K562 (cell line): ENCODE data around the gene PRR35. TPM values are rescaled to one million over a fixed set of nuclear protein-coding genes. Genes with fewer than 3 reads are reported as not detected.

Source experiments
- CCAR2 ChIP-seq: fragments of 200-400 bp; formaldehyde crosslinking; IDR thresholded peaks from 2 replicates; pipeline ENCODE4 v1.6.1; 2017; ENCODE audit warnings: mild to moderate bottlenecking, low read depth, low read length
- DMBX1 ChIP-seq: fragments of 250-450 bp; sonication (Bioruptor Pico); IDR thresholded peaks from 2 replicates; pipeline ENCODE4 v1.8.0; 2022; ENCODE audit warnings: inconsistent platforms, mild to moderate bottlenecking, moderate library complexity, borderline replicate concordance
- ELF4 ChIP-seq: fragments of 450-650 bp; formaldehyde crosslinking; IDR thresholded peaks from 2 replicates; pipeline ENCODE4 v1.4.0; 2022; ENCODE audit warnings: missing genetic modification characterization
- LARP7 ChIP-seq: fragments of 450-650 bp; IDR thresholded peaks from 2 replicates; pipeline ENCODE4 v1.6.1; 2016
- MBD2 ChIP-seq: sonication (generic); IDR thresholded peaks from 2 replicates; pipeline ENCODE4 v1.6.1; 2016; ENCODE audit warnings: low read depth, borderline replicate concordance
- MTA3 ChIP-seq: fragments of 450-650 bp; formaldehyde crosslinking; IDR thresholded peaks from 2 replicates; pipeline ENCODE4 v1.6.1; 2017; ENCODE audit warnings: mild to moderate bottlenecking, borderline replicate concordance
- NCOA2 ChIP-seq, 2 experiments: fragments of 450-650 bp; IDR thresholded peaks; 2 replicates each; pipeline ENCODE4 v1.6.1; 2018; ENCODE audit warnings: mild to moderate bottlenecking in 2 of 2, moderate library complexity in 1 of 2; ENCODE audit not compliant: partially characterized antibody in 2 of 2
- NR1H2 ChIP-seq: sonication (generic); formaldehyde crosslinking; IDR thresholded peaks from 2 replicates; pipeline ENCODE4 v1.4.0; 2020; ENCODE audit warnings: mild to moderate bottlenecking, missing genetic modification reagents
- POU5F1 ChIP-seq: fragments of 150-350 bp; IDR thresholded peaks from 2 replicates; pipeline ENCODE4 v1.6.1; 2014; ENCODE audit warnings: borderline replicate concordance, low read length, low read depth, mild to moderate bottlenecking; ENCODE audit not compliant: partially characterized antibody
- RUNX1 ChIP-seq: sonication (generic); IDR thresholded peaks from 2 replicates; pipeline ENCODE4 v1.6.1; 2016; ENCODE audit warnings: antibody characterized with exemption, low read depth
- SRSF9 ChIP-seq: fragments of 200-400 bp; formaldehyde crosslinking; IDR thresholded peaks from 2 replicates; pipeline ENCODE4 v1.6.1; 2017; ENCODE audit warnings: low read depth, low read length, borderline replicate concordance
- TAF7 ChIP-seq: fragments of 450-650 bp; IDR thresholded peaks from 2 replicates; pipeline ENCODE4 v1.6.1; 2016; ENCODE audit warnings: missing genetic modification characterization, missing compliant biosample characterization
- TGIF2 ChIP-seq: sonication (generic); formaldehyde crosslinking; IDR thresholded peaks from 2 replicates; pipeline ENCODE4 v1.8.1; 2022; ENCODE audit warnings: mild to moderate bottlenecking, missing genetic modification reagents, moderate library complexity
- TSC22D4 ChIP-seq: fragments of 450-650 bp; IDR thresholded peaks from 2 replicates; pipeline ENCODE4 v1.6.1; 2016; ENCODE audit warnings: missing genetic modification characterization, missing biosample characterization, control low read depth
- ZNF239 ChIP-seq: fragments of 250-450 bp; sonication (Bioruptor Pico); IDR thresholded peaks from 2 replicates; pipeline ENCODE4 v1.4.0; 2020; ENCODE audit warnings: mild to moderate bottlenecking
- ZNF24 ChIP-seq: fragments of 450-650 bp; IDR thresholded peaks from 2 replicates; pipeline ENCODE4 v1.6.1; 2016
- ZNF263 ChIP-seq: sonication (generic); formaldehyde crosslinking; IDR thresholded peaks from 2 replicates; pipeline ENCODE4 v1.8.0; 2022; ENCODE audit warnings: mild to moderate bottlenecking, missing genetic modification reagents, borderline replicate concordance
- ZNF583 ChIP-seq: fragments of 250-450 bp; sonication (Bioruptor Pico); IDR thresholded peaks from 2 replicates; pipeline ENCODE4 v1.4.0; 2020
- polyA plus RNA-seq, 8 experiments: library from polyadenylated mRNA; depleted of rRNA in 4 of 8; stranded (reverse) in 5 of 8; unstranded in 3 of 8; fragments of >200 nt; fragmentation: Nextera tagmentation in 2 of 8; fragmentation: Illumina TruSeq in 1 of 8; extraction: Ambion mirVana in 2 of 8; extraction: Trizol in 1 of 8; gene quantifications; 2 replicates each; pipeline versions ENCODE4 v1.2.1 to v1.2.3, GENCODE V29; 2011 to 2014; ENCODE audit warnings: inconsistent platforms in 1 of 8, missing spikeins in 1 of 8
- total RNA-seq, 7 experiments: library from RNA; depleted of rRNA in 6 of 7; stranded (reverse); fragments of >200 nt in 6 of 7; fragmentation: Illumina TruSeq in 2 of 7; extraction: Trizol in 2 of 7; gene quantifications; 2 replicates each; pipeline versions ENCODE4 v1.2.1 to v1.2.3, GENCODE V29; 2011 to 2021; ENCODE audit warnings: low replicate concordance in 1 of 7
- TF ChIP-seq, protein P1 (sequence below): fragments of 450-650 bp; formaldehyde crosslinking; conservative IDR thresholded peaks from 2 replicates; pipeline ENCODE4 v1.4.0; 2022; ENCODE audit warnings: mild to moderate bottlenecking, missing genetic modification characterization
- TF ChIP-seq, protein P2 (sequence below), 2 experiments: fragments of 150-350 bp in 1 of 2; IDR thresholded peaks; 2 replicates each; pipeline ENCODE4 v1.6.1; 2012 to 2016; ENCODE audit warnings: low read depth in 2 of 2, low read length in 2 of 2, mild to moderate bottlenecking in 1 of 2, moderate library complexity in 1 of 2
- TF ChIP-seq, protein P3 (sequence below): sonication (generic); formaldehyde crosslinking; IDR thresholded peaks from 2 replicates; pipeline ENCODE4 v1.8.0; 2022; ENCODE audit warnings: missing genetic modification reagents, mild to moderate bottlenecking, borderline replicate concordance

Gene PRR35
- total and polyA plus RNA-seq, 9 of the 15 experiments (the other 6 are each of a cell fraction or from before 2014, with no cell fraction given), result 0.17 to 0.45 (median 0.21) TPM; not detected in 5

DNA sequence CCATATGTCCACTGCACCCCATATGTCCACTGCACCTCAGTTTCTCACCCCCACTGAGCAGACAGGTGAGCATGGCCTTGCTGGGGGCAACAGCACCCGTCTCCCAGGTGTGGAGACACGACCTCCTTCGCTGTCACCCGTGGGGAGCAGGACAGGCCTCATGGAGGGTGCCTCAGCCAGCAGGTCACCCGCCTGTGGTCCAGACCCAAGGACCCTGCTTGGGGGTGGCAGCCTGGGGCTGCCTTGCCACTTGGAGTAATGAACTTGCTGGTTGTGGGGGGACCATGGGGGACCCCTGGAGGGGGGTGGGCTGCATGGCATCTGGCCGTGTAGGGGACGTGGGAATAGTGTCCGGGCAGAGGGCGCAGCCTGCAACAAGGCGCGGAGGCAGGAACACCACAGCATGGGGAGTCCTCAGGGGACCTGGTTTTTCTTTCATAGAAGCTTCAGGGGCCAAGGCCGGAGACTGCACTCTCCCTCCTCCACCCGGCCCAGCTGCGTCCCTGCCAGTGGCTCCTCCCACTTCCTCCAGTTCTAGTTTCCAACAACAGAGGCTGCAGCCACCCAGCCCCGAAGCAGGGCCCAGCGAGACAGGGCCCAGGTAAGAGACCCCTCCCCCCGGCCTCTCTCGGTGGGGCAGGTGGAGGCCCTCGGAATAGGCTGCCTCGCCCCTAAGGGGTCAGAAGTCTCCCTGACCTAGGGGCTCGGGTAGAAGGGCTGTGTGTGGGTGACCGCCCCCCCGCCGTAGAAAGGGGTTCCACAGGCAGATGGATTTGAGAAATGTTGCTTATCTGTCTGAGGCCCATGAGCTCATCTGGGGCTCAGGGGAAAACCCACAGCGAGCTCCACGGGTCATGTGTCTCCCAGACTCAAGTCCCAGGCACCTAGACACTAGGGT lies 6.5 kb downstream of the PRR35 start, which contains the start of gene NHLRC4 (continued):
- no peak for TF ChIP-seq TAF7
- TF ChIP-seq DMBX1 (CRISPR knock-in tag), result no peak
- peak; percentile 99 for TF ChIP-seq ZNF263 (CRISPR knock-in tag)
- TF ChIP-seq ZNF239 (CRISPR knock-in tag), result no peak
- 0 out of 2 replicates have a peak, but pooled peaks have one; percentile 34 for TF ChIP-seq MBD2
- no peak for TF ChIP-seq SRSF9
- TF ChIP-seq, protein P1, sequence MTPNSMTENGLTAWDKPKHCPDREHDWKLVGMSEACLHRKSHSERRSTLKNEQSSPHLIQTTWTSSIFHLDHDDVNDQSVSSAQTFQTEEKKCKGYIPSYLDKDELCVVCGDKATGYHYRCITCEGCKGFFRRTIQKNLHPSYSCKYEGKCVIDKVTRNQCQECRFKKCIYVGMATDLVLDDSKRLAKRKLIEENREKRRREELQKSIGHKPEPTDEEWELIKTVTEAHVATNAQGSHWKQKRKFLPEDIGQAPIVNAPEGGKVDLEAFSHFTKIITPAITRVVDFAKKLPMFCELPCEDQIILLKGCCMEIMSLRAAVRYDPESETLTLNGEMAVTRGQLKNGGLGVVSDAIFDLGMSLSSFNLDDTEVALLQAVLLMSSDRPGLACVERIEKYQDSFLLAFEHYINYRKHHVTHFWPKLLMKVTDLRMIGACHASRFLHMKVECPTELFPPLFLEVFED (CRISPR knock-in tag), result no peak
- TF ChIP-seq ZNF583 (CRISPR knock-in tag), result no peak
- no peak for TF ChIP-seq NR1H2 (CRISPR knock-in tag)
- TF ChIP-seq TSC22D4 (tag), result no peak
- TF ChIP-seq CCAR2, result no peak
- TF ChIP-seq POU5F1, result no peak
- no peak for TF ChIP-seq TGIF2 (CRISPR knock-in tag)
- no peak for TF ChIP-seq RUNX1
- TF ChIP-seq LARP7, result no peak
- TF ChIP-seq MTA3, result peak; percentile 86
- TF ChIP-seq ZNF24, result no peak
- TF ChIP-seq, protein P2, sequence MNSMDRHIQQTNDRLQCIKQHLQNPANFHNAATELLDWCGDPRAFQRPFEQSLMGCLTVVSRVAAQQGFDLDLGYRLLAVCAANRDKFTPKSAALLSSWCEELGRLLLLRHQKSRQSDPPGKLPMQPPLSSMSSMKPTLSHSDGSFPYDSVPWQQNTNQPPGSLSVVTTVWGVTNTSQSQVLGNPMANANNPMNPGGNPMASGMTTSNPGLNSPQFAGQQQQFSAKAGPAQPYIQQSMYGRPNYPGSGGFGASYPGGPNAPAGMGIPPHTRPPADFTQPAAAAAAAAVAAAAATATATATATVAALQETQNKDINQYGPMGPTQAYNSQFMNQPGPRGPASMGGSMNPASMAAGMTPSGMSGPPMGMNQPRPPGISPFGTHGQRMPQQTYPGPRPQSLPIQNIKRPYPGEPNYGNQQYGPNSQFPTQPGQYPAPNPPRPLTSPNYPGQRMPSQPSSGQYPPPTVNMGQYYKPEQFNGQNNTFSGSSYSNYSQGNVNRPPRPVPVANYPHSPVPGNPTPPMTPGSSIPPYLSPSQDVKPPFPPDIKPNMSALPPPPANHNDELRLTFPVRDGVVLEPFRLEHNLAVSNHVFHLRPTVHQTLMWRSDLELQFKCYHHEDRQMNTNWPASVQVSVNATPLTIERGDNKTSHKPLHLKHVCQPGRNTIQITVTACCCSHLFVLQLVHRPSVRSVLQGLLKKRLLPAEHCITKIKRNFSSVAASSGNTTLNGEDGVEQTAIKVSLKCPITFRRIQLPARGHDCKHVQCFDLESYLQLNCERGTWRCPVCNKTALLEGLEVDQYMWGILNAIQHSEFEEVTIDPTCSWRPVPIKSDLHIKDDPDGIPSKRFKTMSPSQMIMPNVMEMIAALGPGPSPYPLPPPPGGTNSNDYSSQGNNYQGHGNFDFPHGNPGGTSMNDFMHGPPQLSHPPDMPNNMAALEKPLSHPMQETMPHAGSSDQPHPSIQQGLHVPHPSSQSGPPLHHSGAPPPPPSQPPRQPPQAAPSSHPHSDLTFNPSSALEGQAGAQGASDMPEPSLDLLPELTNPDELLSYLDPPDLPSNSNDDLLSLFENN (IDR thresholded peaks at IDR 0.05; ENCODE audit: low read depth in 2 of 2, low read length in 2 of 2), result no peak; a peak in 2 of 4 replicates
- no peak for TF ChIP-seq NCOA2 (IDR thresholded peaks at IDR 0.05; ENCODE audit: partially characterized antibody in 2 of 2)
- TF ChIP-seq ELF4, result no peak
- TF ChIP-seq, protein P3, sequence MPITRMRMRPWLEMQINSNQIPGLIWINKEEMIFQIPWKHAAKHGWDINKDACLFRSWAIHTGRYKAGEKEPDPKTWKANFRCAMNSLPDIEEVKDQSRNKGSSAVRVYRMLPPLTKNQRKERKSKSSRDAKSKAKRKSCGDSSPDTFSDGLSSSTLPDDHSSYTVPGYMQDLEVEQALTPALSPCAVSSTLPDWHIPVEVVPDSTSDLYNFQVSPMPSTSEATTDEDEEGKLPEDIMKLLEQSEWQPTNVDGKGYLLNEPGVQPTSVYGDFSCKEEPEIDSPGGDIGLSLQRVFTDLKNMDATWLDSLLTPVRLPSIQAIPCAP (CRISPR knock-in tag), result no peak
